Breast epithelium (tissue), 4 donors: ENCODE results near the gene CENPE. TPM values are rescaled to one million over a fixed set of nuclear protein-coding genes. Genes with fewer than 3 reads are reported as not detected.

Experiments used
- DNase-seq, 2 donors: peaks; one replicate each; pipeline ENCODE4 v3.0.0-alpha.2; 2019; ENCODE audit warnings: low spot score in 2 of 2
- H3K27ac ChIP-seq, 2 donors: fragments of 200-600 bp; sonication (generic) in 1 of 2; one replicate each; pipeline ENCODE4 v1.5.1; 2016 to 2019; ENCODE audit warnings: mild to moderate bottlenecking in 1 of 2
- H3K27me3 ChIP-seq, 2 donors: fragments of 200-600 bp; sonication (generic) in 1 of 2; one replicate each; pipeline versions ENCODE4 v1.5.1 to v1.6.0; 2017 to 2019; ENCODE audit warnings: control low read depth in 1 of 2, mild to moderate bottlenecking in 1 of 2
- H3K36me3 ChIP-seq: fragments of 200-600 bp; one replicate; pipeline ENCODE4 v1.5.1; 2019
- H3K4me1 ChIP-seq, 2 donors: fragments of 200-600 bp; sonication (generic); one replicate each; pipeline ENCODE4 v1.5.1; 2016 to 2019; ENCODE audit warnings: control low read depth in 1 of 2
- H3K4me3 ChIP-seq, 3 donors: fragments of 200-600 bp; sonication (generic); 1 replicate in 2 of 3; 2 replicates in 1 of 3; pipeline ENCODE4 v1.5.1; 2016 to 2019; ENCODE audit warnings: mild to moderate bottlenecking in 3 of 3, moderate library complexity in 2 of 3
- H3K9me3 ChIP-seq, 2 donors: fragments of 200-600 bp; sonication (generic) in 1 of 2; one replicate each; pipeline ENCODE4 v1.5.1; 2016 to 2019; ENCODE audit warnings: control low read depth in 1 of 2
- POLR2A ChIP-seq: fragments of 450-650 bp; IDR thresholded peaks from one replicate; pipeline ENCODE4 v1.6.1; 2016; ENCODE audit warnings: antibody characterized with exemption, mild to moderate bottlenecking, moderate library complexity
- POLR2AphosphoS5 ChIP-seq, 3 donors: sonication (generic); formaldehyde crosslinking; IDR thresholded peaks; one replicate each; pipeline ENCODE4 v1.6.1; 2017; ENCODE audit warnings: antibody characterized with exemption in 3 of 3
- intact Hi-C: fragments of 100-400 bp; cut with DNase I; formaldehyde crosslinking; loops from one replicate; pipeline ENCODE4 v1.15.1; 2023; ENCODE audit warnings: low total_unique reads
- total RNA-seq, 3 donors: library from RNA; depleted of rRNA; stranded (reverse); fragments of >200 nt; gene quantifications; one replicate each; pipeline ENCODE4 v1.1.0, GENCODE V29; 2016
- TF ChIP-seq, protein P1 (sequence below), 3 donors: fragments of 450-650 bp; IDR thresholded peaks; one replicate each; pipeline ENCODE4 v1.5.1; 2016 to 2017; ENCODE audit warnings: antibody characterized with exemption in 3 of 3, mild to moderate bottlenecking in 3 of 3, moderate library complexity in 3 of 3

Gene CENPE
- total RNA-seq, 3 donors from 2014 or later, result 0.33 to 2.6 (median 1.3) TPM

DNA sequence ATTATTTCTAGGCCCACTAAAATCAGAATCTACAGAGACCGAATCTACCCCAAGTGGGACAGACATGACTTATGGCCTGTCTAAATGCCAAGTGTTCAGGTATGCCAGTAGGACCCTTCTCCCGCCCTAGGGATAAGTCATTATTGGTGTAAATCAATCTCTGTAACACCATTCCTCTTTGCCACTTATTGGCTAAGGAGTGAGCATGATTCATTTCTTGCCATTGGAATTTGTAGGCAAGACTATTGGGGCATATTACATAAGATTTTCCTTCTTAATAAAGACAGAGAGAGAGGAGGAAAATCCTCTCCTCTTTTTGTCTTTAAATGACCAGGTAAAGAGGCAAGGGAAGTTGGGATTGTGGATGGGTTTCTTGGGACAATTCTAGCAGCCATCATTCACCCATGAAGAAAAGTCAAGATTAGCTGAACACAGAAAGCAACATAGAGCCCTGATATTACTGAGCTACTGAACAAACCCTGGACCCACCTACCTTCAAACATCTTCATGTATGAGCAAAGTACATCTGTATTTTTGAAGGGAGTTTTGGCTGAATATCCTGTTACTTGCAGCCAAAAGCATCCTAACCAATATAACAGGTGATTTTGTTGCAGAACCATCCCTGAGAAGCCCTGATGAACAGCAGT is 124.2 kb downstream of the CENPE start:
- no peaks in the 10 kb centered on the region for H3K9me3 ChIP-seq
- H3K27ac ChIP-seq, result no peak overlapping the region
- no peak overlapping the region for H3K4me3 ChIP-seq
- no peaks in the 10 kb centered on the region for H3K36me3 ChIP-seq
- TF ChIP-seq POLR2AphosphoS5 (IDR thresholded peaks at IDR 0.05) (no peak), POLR2A (no peak)
- TF ChIP-seq, protein P1, sequence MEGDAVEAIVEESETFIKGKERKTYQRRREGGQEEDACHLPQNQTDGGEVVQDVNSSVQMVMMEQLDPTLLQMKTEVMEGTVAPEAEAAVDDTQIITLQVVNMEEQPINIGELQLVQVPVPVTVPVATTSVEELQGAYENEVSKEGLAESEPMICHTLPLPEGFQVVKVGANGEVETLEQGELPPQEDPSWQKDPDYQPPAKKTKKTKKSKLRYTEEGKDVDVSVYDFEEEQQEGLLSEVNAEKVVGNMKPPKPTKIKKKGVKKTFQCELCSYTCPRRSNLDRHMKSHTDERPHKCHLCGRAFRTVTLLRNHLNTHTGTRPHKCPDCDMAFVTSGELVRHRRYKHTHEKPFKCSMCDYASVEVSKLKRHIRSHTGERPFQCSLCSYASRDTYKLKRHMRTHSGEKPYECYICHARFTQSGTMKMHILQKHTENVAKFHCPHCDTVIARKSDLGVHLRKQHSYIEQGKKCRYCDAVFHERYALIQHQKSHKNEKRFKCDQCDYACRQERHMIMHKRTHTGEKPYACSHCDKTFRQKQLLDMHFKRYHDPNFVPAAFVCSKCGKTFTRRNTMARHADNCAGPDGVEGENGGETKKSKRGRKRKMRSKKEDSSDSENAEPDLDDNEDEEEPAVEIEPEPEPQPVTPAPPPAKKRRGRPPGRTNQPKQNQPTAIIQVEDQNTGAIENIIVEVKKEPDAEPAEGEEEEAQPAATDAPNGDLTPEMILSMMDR (IDR thresholded peaks at IDR 0.05), result no peak
- H3K4me1 ChIP-seq, result no peaks in the 10 kb centered on the region
- intact Hi-C loops, result no loop called here
- no peak for DNase-seq
- no peaks in the 10 kb centered on the region for H3K27me3 ChIP-seq

DNA sequence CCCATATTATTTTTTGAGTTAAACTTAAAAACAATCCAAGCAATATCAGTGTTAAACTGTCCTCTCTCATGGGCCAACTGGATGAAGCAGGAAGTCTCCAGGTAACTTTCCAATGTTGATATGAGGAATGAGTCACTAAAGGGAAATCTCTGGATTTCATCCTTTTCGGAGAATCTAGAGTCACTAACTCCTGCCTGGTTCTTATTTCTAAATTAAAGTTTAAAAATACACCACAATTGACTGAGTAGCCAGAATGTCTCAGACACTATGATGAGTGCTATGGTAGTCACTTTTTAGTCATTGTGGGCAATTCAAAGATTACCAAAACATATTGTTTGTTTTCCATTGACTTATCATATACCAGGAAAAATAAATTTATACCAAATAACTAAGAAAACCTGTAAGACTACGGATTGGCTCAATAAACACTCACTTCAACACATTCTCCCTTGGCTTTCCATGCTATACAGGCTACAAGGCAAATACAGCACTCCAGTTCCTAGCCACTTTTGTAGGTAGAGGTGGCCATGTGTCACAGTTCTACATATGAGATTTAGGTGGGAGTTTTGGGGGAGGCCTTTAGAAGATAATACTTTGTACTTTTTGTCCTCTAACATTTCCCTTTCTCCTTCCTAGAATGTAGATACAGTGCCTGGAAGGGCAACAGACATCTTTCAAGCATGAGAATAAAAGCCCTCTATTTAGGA is 130.1 kb downstream of the CENPE start:
- no peak for DNase-seq
- no peak overlapping the region for H3K27ac ChIP-seq
- intact Hi-C loops, result no loop called here
- no peaks in the 10 kb centered on the region for H3K9me3 ChIP-seq
- no peaks in the 10 kb centered on the region for H3K27me3 ChIP-seq
- TF ChIP-seq POLR2AphosphoS5 (IDR thresholded peaks at IDR 0.05), result no peak
- no peak for TF ChIP-seq POLR2A
- TF ChIP-seq, protein P1 (IDR thresholded peaks at IDR 0.05), result no peak
- H3K4me3 ChIP-seq, result no peak overlapping the region
- H3K4me1 ChIP-seq, result no peaks in the 10 kb centered on the region
- no peaks in the 10 kb centered on the region for H3K36me3 ChIP-seq

DNA sequence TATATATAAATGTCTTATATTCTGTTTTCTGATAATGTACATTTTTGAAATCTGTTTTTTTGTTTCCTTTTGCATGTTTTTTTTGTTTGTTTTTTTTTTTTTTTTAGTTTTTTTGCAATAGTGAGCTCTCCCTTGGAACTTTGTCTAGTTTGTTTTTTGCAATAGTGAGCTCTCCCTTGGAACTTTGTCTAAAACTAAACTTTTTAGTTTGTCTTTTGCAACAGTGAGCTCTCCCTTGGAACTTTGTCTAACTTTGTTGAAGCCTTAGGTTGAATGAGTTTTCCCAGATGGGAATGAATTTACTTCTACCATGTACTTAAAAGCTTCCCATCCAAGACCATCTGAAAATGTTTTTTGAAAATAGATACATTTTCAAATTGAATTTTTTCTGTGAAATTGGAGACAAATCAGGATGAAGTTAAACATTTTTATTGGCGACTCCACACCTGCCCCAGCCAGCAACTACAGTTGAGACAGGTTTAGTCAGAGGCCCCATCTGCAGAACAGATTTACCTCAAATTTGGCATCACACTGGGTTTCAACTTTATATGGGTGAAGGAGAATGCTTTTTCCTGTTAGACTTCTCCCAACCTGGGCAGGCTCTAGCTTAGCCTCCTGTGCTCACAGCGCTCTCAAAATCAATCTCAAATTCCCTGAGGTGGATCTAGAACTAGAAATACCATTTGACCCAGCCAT is 137.5 kb downstream of the CENPE start:
- intact Hi-C loops, result no loop called here
- TF ChIP-seq POLR2A (no peak), POLR2AphosphoS5 (IDR thresholded peaks at IDR 0.05) (no peak)
- TF ChIP-seq, protein P1 (IDR thresholded peaks at IDR 0.05), result no peak

More for the DNA sequence above, 137.5 kb downstream of the CENPE start:
- Histone ChIP-seq H3K36me3 (no peaks in the 10 kb centered on the region), H3K4me1 (no peaks in the 10 kb centered on the region), H3K9me3 (no peaks in the 10 kb centered on the region), H3K4me3 (no peak overlapping the region), H3K27me3 (no peaks in the 10 kb centered on the region), H3K27ac (no peak overlapping the region)
- no peak for DNase-seq

Other genes with a start within 250 kb of the CENPE start
- 1 to 10 TPM in 2 of 3 donors, under 1 TPM in 1; 0.44 to 1.6 (median 1.3) TPM for gene SLC9B1, start 178.6 kb downstream of the CENPE start, total RNA-seq
- 10 to 100 TPM; 14.9 to 17.0 (median 15.1) TPM for gene SLC9B2, start 121.6 kb downstream of the CENPE start, total RNA-seq
- 10 to 100 TPM; 65.2 to 97.3 (median 78.1) TPM for gene BDH2, start 98.5 kb downstream of the CENPE start, total RNA-seq